ENCODE measurements around the gene UBE2R2. TPM values are rescaled to one million over a fixed set of nuclear protein-coding genes. Genes with fewer than 3 reads are reported as not detected.
"Not testable (repeated sequence)": the region's sequence is repeated elsewhere in the genome, so short reads cannot be mapped to it uniquely, and the experiment has no call there.

The UBE2R2 gene
- total RNA-seq, 1 donor from 2014 or later, result 28.5 TPM

GRCh38 chr9:33923998-33924701 lies 107.2 kb downstream of the UBE2R2 start:
- no peak for DNase-seq (ENCODE audit: low spot score in 2 of 2)
- no peak for FAIRE-seq

GRCh38 chr9:33924978-33925797 lies 108.2 kb downstream of the UBE2R2 start:
- FAIRE-seq, result no peak
- DNase-seq (ENCODE audit: low spot score in 2 of 2), result peak; percentile 35 to 73

GRCh38 chr9:33926746-33927485 lies 110.0 kb downstream of the UBE2R2 start:
- DNase-seq (ENCODE audit: low spot score in 2 of 2) (no peak), FAIRE-seq (no peak)

- no peak for DNase-seq (ENCODE audit: low spot score in 2 of 2)
- no peak for FAIRE-seq
Measured at GRCh38 chr9:33927694-33928093, 110.7 kb downstream of the UBE2R2 start.

- DNase-seq (ENCODE audit: low spot score in 2 of 2) (no peak), FAIRE-seq (no peak)
Measured at GRCh38 chr9:33931326-33931725, 114.4 kb downstream of the UBE2R2 start.

GRCh38 chr9:33932078-33932807 lies 115.3 kb downstream of the UBE2R2 start:
- DNase-seq (ENCODE audit: low spot score in 2 of 2), result no peak
- no peak for FAIRE-seq

GRCh38 chr9:33934188-33934878 lies 117.4 kb downstream of the UBE2R2 start:
- no peak for DNase-seq (ENCODE audit: low spot score in 2 of 2)
- no peak for FAIRE-seq

GRCh38 chr9:33939924-33940874 lies 123.2 kb downstream of the UBE2R2 start:
- FAIRE-seq (no peak), DNase-seq (ENCODE audit: low spot score in 2 of 2) (no peak)

GRCh38 chr9:33942471-33943083 lies 125.6 kb downstream of the UBE2R2 start:
- DNase-seq (ENCODE audit: low spot score in 2 of 2), result no peak
- FAIRE-seq, result no peak

GRCh38 chr9:33943389-33943788 lies 126.4 kb downstream of the UBE2R2 start:
- FAIRE-seq, result no peak
- no peak for DNase-seq (ENCODE audit: low spot score in 2 of 2)

- no peak for FAIRE-seq
- DNase-seq (ENCODE audit: low spot score in 2 of 2), result no peak
Measured at GRCh38 chr9:33946779-33947535, 130.0 kb downstream of the UBE2R2 start.

- DNase-seq (ENCODE audit: low spot score in 2 of 2) (no peak), FAIRE-seq (no peak)
Measured at GRCh38 chr9:33950371-33950770, 133.4 kb downstream of the UBE2R2 start.

- no peak for DNase-seq (ENCODE audit: low spot score in 2 of 2)
- FAIRE-seq, result no peak
Measured at GRCh38 chr9:33952066-33952465, 135.1 kb downstream of the UBE2R2 start.

- DNase-seq (ENCODE audit: low spot score in 2 of 2) (no peak), FAIRE-seq (no peak)
Measured at GRCh38 chr9:33956544-33956943, 139.6 kb downstream of the UBE2R2 start.

GRCh38 chr9:33959725-33960124 lies 142.8 kb downstream of the UBE2R2 start:
- FAIRE-seq (no peak), DNase-seq (ENCODE audit: low spot score in 2 of 2) (no peak)

- FAIRE-seq; DNase-seq (ENCODE audit: low spot score in 2 of 2): not testable (repeated sequence)
Measured at GRCh38 chr9:33962468-33962867, 145.5 kb downstream of the UBE2R2 start.

GRCh38 chr9:33964086-33964768 lies 147.3 kb downstream of the UBE2R2 start:
- DNase-seq (ENCODE audit: low spot score in 2 of 2) (no peak), FAIRE-seq (no peak)

All from frontal cortex (tissue), 4 donors.